Limb (tissue), 2 donors: Measurements from ENCODE around the gene NOVA2.

Source experiments
- DNase-seq, 2 donors: peaks; one replicate each; pipeline ENCODE4 v3.0.0-alpha.2; 2016; ENCODE audit errors: extremely low spot score in 2 of 2

NOVA2 gene, protein sequence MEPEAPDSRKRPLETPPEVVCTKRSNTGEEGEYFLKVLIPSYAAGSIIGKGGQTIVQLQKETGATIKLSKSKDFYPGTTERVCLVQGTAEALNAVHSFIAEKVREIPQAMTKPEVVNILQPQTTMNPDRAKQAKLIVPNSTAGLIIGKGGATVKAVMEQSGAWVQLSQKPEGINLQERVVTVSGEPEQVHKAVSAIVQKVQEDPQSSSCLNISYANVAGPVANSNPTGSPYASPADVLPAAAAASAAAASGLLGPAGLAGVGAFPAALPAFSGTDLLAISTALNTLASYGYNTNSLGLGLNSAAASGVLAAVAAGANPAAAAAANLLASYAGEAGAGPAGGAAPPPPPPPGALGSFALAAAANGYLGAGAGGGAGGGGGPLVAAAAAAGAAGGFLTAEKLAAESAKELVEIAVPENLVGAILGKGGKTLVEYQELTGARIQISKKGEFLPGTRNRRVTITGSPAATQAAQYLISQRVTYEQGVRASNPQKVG

DNA sequence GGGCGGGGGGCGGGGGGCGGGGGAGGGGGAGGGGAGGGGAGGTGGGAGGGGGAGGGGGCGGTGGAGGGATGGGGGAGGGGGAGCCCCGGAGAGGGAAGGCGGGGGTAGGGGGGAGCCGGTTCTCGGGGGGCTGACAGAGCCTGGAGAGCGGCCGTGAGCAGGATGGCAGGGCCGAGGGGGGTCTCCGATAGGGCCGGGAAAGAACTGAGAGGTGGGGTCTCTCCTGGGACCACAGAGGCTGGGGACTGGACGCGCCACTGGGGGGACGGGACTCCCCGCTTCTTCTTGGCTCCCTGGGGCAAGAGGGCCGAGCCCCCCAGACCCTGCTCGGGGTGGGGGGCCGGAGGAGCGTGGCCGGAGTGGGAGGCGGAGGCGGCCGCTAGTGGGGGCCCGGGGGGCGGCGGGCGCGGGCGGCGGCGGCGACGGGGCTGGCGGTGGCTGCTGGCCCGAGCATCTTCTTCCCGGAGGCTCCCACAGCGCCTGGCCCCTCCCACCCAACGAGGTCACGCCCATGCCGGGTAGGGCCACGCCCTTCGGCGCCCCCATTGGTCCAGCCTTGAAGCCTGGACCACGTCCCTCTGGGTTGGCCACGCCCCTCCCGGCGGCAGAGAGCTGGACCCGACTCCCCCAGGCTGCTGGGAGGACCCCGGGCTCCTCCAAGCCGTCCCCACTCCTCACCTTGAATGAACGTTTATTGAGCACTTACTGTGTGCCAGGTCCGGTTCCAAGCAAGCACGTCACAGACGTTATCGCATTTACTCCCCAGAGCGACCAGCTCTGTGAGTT lies at the start of gene NOVA2:
TSS of gene NOVA2 (minus strand) at position 313 of the 786 bp plus-strand sequence. CDS start 514 bp downstream, outside the sequence.
- DNase-seq: peak in 1 of 2 donors; percentile 90

DNA sequence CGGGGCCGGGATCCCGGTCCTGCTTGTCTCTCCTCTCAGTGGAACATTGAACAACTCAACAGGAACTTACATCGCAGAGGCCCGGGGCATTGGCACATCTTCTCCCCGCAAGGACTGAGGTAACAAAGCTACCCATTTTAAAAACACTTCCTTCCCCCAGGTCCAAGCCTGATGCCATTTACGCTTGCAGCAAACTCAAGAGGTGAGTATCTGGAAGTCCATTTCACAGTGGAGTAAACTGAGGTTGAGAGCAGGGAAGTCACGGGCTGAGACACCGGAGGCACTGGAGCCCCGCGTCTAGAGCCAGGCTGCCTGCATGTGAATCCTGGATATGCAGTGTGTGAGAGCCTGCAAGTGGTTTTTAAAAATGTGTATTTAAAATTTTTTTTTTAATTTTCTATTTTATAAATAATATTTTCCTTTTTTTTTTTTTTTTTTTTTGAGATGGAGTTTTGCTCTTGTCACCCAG lies 49.7 kb upstream of the NOVA2 start:
- DNase-seq: no peak

DNA sequence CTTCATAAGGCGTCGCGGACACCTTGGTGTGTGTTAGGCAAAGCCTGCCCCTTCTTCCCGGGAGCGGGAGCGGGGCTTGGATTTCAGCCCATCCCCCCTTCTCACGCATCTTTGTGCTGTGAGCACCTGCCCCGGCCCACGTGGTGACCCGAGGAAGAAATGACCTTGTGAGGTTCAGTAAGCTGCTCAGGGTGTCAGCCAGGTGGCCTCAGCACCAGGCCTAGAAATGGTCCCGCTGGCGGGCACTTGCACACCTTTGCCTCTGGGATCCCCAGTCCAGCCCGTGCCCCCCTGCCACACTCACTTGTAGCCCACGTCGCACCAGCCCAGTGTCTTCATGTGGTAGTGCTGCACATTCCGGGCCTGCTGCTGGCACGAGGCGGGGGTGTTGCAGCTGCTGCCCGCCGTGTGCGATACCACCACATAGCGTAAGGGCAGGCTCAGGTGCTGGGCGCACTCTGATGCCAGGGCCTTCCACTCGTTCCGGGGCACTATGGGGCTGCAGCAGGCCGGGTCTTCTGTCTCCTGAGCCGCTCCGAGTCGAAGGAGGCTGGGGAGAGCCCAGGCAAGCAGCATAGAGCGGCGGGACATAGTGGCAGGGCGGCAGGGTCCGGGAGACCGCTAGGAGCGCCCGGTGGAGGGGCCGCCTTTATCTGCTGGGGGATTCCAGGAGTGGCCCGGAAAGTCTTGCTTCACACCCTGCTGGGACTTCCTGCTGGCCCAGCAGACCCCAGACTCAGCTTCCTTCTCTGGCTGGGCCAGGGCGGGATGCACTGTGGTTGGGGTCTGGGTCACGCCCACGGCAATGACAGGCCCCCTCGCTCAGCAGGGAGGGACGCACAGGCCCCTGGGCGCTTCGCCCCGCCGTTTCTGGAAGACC lies 49.0 kb upstream of the NOVA2 start, which contains the start of gene PGLYRP1:
TSS of gene PGLYRP1 (minus strand) at position 623 of the 880 bp plus-strand sequence. CDS start at position 591, 32 bp downstream.
- peak in 1 of 2 donors; percentile 30 for DNase-seq

DNA sequence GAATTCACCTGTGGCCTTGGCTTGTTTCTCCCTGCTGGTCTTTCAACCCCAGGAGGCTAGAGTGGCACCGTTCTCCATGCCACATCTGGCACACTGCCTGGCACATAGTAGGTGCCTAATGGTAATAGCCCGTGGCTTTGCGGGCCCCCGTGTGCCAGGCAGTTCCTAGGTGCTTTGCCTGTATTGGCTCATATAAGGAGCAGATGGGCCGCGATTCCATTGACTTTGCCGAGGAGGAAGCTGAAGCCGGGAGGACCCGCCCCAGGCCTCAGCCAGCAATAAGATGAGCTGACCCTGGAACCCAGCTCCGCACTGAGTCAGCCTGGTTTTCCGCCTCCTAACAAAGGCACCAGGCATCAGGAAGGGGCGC lies 48.4 kb upstream of the NOVA2 start:
- no peak for DNase-seq

DNA sequence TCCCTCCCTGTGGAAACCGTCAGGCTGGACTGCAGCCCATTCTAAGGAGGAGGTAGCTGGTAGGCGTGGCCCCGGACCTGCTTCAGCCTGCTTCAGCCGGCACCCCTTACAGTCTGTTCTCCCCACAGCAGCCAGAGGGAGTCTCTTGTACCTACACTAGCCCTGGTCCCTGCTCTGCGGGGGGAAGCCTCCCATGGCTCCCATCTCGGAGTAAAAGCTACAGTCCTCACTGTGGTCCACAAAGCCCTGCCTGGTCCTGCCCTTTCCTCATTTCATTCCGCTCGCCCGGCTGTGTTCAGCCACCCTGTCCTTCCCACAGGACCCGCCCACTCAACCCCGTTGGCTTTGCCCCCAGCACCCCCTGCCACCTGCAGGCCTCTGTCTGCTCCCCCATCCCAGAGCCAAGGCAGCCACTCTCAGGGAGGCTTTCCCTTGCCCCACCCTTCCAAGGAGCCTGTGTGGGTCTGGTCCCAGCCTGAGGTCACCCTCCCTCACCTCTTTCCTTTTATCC lies 47.9 kb upstream of the NOVA2 start:
- no peak for DNase-seq

DNA sequence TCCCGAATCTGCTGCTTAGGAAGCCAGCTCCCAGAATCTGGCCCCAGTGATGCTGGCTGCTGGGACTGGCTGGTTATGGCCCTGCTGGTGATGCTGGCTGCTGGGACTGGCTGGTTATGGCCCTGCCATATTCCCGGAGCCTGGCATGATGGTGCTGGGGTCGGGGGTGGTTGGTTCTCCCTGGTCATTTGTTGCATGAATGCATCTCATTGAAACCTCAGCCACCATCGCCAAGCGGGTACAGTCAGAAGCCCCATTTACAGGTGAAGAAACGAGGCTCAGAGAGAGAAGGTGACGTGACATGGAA lies 47.1 kb upstream of the NOVA2 start:
- no peak for DNase-seq

DNA sequence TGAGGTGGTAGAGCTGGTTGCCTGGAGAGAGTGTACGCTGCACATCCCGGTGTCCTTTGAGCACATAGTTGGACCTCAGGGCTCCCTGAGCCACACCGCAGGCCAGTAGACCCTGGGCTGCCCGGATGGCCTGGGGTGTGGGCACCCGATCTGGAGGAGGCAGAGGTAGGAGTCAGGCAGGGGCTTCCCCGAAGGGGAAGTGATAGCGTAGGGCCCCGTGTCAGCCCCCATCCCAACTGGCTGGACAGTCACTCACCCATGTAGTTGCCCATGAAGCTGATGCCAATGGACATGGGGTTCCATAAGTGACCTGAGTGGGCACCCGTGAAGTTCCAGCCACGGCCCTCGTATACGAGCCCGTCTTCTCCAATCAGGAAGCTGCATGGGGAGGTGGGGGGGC lies 45.6 kb upstream of the NOVA2 start:
- DNase-seq: no peak

DNA sequence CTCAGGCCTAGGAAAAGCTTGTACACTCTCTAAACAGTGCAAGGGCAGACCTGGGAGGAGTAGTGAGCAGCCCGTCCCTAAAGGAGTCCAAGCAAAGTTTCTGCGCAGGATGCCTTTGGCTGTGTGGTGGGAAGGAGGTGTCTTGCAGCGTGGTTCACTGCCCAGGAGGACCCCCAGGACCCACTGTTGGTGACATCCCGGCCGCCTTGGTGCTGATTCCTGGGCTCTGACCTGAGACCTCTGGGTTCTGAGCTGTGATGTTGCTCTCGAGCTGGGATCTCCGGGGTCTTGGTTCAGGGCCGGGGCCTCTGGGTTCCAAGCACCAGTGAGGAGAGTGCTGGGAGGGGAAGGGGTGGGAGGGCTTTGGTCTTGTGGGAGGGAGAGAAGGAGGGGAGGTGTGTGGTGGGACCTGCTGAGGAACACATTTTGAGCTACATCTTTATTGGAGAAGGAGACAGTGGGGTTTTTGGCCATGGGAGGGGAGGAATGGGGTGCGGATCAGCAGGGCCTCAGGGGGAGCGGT lies 45.1 kb upstream of the NOVA2 start:
- no peak for DNase-seq

DNA sequence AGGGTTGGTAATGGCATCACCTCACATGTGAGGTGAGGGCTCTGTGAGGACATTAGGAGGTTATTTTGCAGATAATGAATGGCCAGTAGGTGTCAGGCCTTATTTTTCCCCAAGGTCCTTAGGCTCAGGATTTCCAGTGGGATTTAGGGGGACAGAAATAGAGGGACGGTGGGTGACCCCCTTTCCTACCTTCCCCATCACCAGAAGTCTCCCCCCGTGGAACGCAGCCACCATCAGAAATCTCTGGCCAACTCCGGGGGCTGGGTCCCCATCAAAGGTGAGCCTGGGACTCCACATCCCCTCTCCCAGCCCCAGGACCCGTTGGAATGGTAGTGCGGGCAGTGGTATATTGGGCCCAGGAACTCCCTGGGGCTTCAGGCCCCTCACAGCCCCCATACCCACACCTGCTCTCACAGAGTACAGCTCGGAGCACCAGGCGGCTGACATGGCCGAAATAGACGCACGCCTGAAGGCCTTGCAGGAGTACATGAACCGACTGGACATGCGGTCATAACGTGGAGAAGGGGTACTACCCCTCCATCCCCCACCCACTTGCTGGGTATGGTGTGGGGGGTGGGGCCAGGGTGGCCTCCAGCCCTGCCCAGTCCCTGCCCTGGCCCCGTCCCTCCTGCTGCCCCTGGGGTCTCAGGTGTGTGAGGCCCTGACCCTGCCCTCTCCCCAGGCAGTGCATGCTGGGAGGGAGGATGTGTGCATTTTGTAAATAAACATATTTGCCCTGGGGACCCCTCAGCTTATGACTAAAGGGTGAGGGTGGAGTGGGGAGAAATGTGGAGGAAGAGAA lies 44.4 kb upstream of the NOVA2 start:
- DNase-seq: no peak

DNA sequence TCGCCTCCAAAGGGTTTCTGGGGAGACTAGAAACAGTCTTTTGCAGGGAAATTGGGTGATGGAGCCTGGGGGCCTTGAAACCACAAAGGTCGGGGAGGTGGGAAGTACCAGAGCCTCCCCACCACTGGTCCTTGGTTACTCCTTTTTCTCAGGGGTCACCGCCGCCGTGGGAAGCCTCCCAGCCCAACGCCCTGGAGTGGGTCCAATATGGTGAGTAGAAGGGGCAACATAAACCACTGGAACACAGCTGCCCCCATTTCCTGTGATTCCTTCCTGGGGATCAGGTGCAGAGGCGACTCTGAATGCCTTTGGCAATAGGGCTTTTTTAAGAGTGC lies 43.4 kb upstream of the NOVA2 start:
- DNase-seq: no peak

DNA sequence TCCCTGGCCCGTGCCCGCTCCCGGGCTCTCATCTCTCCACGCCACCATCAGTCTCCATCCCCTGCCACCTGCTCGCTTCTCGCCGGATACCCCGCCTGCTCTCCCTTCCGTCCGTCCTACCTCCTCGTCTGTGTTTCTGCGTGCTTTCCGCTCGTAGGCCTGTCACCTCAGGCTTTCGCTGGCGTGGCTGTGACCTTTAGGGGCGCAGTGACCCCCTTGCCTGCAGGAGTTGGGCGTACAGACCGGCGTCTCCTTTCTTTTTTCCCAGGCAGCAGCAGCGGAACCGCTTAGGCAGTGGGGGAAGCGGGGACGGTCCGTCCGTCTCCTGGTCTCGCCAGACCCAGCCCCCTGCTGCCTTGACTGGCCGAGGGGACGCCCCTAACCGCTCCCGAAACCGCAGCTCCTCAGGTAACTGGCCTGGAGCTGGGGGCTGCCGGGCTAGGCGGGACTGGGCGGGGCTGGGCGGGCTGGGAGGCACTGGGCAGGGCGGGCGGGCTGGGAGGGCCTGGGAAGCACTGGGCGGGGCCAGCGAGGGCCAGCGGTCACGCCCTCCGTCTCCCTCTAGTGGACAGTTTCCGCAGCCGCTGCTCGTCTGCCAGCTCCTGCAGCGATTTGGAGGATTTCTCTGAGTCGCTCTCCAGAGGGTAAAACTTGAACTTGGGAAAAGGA lies 42.9 kb upstream of the NOVA2 start:
- peak; percentile 84 to 90 for DNase-seq

DNA sequence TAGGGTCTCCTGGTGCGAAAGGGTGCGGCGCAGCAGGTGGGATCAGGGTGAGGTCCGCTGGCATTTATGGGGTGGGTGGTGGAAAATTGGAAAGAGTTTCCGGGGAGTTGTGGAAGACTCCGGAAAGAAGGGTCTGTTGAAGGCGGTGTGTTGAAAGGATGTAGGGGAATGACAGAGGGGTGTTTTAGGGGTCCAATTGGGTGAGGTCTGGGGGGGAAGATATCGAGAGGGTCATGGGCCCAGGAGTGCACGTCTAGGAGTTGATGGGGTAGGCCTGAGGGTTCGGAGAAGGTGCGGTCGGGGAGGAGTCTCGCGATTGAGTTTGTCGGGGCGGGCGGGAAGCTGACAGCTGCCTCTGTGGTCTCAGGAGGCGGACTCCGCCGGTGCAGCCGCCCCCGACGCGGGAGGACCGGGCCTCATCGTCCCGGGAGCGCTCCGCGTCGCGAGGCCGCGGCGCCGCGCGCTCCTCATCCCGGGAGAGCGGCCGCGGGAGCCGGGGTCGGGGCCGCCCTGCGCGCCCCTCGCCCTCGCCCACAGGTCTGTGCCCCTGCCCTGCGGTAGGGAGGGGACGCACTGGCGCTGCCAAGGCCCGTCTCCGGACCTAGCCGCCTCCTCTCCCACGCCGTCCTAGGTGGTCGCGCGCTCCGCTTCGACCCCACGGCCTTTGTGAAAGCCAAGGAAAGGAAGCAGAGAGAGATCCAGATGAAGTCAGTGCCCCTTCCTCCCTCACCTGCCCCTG lies 42.2 kb upstream of the NOVA2 start:
- no peak for DNase-seq

DNA sequence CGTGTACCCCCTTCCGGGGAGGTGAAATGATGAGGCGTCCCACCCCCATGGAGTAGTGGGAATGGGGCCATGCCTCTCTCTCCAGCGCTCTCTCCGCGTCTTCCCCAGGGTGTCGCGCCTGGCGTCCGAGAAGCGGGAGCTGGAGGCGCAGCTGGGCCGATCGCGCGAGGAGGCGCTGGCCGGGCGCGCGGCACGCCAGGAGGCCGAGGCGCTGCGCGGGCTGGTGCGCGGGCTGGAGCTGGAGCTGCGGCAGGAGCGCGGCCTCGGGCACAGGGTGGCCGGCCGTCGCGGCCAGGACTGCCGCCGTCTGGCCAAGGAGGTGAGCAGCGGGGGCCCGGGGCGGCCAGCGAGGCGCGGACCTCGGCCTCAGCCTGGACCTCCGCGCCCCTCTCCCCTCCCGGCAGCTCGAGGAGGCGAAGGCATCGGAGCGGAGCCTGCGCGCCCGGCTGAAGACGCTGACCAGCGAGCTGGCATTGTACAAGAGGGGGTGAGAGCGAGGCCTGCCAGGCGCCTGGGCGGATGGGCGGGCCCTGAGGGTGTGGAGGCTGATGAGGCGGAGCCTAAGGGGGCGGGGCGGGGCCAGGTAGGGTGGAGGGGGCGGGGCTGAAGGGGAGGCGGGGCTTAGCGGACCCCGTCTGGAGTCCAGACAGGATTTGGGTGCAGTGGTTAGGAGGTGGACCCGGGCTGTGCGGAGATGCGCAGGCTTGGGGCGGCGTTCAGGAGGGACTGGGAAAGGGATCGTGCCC lies 41.4 kb upstream of the NOVA2 start:
- peak in 1 of 2 donors; percentile 74 for DNase-seq

DNA sequence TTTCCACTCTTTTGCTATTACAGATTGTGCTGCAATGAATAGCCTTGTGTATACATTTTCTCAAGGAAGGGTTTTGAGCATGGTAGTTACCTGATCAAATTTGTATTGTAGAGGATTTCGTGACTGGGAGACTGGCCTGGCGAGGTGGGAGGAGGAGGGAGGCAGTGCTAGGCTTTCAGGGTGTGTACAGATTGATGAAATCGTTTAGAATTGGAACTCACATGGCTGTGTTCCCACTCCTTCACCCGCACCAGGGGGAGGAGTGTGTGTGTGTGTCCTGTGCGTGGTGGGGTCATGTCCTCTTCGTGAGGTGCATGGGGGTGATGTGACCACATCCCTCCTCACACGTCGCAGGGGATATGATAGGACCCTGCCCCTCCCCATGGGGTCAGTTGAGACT lies 40.9 kb upstream of the NOVA2 start:
- DNase-seq: no peak

DNA sequence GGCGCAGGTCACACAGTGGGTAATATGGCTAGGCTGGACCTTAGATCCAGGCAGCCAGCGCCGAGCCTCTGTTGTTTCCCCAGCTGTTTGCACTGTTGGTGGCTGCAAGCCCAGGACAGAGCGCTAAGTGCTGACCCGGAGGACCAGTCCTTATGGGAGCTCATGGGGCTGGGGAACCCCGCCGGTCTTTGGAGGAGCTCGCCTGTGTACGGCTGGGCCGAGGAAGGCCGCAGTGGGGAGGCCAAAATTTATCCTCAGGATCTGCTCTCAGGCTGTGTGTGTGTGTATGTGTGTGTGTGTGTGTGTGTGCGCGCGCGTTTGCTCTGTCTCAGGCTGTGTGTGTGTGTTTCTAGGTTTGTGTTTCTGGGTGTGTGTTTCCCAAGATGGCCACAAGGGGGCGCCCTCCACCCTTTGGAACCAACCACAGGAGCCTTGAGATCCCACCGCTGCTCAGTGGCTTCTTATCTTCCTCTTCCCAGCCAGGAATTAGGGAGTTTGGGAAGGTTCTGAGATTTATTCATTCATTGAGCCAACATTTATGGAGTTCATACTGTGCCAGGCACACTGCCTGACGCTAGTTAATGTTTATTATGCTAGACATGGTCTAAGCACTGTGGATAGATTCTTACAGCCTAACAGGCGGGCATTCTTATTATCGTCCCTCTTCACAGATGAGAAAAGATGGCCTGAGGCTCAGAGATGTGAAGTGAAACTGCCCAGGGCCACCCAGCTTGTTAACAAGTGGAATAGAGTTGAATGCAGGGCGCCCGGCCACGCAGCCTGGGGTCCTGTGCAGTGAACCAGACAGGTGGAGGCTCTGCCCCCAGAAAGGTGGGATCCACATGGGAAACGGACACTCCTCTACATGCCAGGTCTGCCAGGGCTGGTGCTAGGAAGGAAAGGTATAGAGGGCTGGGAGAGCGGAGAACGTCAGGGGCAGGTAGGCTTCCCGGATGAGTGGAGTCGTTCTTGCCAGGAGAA lies 36.2 kb upstream of the NOVA2 start:
- peak in 1 of 2 donors; percentile 80 for DNase-seq

DNA sequence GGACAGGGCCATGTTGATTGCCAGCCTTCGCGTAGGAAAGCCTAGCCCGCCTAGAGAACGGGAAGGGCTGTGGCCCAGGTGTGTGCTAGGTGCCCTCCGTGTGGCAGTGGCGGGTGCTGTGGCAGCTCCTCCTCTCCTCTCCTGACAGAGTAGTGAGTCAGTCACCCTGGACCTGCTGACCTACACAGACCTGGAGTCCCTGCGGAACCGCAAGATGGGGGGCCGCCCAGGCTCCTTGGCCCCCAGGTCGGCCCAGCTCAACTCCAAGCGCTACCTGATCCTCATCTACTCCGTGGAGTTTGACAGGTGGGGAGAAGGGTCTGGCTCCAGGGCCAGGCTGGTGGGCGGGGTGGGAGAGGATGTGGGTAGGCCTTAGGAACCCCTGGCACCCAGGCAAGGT lies 32.7 kb upstream of the NOVA2 start:
- DNase-seq: no peak

DNA sequence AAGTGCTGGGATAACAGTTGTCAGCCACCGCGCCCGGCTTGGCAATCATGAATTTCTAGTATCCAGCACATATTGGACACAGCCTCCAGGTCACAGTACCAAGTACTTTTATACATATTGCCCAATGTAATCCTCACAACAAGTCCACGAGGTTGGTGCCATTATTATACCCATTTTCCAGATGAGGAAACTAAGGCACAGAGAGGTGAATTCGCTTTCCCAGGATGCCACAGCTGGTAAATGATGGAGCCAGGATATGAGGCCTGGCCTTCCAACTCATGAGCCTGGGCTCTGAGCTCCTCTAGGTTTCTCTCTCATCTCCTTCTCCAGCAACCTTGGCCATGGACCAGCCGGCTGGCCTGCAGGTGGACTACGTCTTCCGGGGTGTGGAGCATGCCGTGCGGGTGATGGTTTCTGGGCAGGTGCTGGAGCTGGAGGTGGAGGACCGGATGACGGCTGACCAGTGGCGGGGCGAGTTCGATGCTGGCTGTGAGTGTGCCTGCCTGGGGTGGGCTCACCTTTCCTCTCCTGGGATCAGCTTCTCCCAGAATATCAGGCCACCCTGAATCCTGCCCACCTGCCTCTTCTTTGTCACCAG lies 29.1 kb upstream of the NOVA2 start:
- DNase-seq: no peak
